AG04449 (cell line): ENCODE measurements around the gene ASL.

Source experiments
- CTCF ChIA-PET: fragments of 350-600 bp; formaldehyde crosslinking; extraction: SDS; loops from one replicate; lab custom pipeline; 2021; ENCODE audit warnings: antibody characterized with exemption; lab: Yijun Ruan, JAX
- POLR2A ChIA-PET: fragments of 400-600, 350-600 bp; formaldehyde crosslinking; extraction: SDS; loops from one replicate; lab custom pipeline; 2020; ENCODE audit warnings: antibody characterized with exemption, inconsistent platforms; lab: Yijun Ruan, JAX
- DNase-seq: peaks from one replicate; pipeline ENCODE4 v3.0.0-alpha.2; 2010; ENCODE audit warnings: low read depth, low spot score
- H3K4me3 ChIP-seq: 2 replicates; pipeline ENCODE4 v1.5.1; 2011; ENCODE audit warnings: low read depth, mild to moderate bottlenecking, control low read depth, low read length
- TF ChIP-seq, protein P1 (sequence below): IDR thresholded peaks from one replicate; pipeline ENCODE4 v1.5.1; 2011; ENCODE audit warnings: mild to moderate bottlenecking, moderate library complexity, low read length, control low read depth, inconsistent platforms; ENCODE audit not compliant: insufficient read depth; ENCODE audit errors: missing control alignments

Gene ASL

DNA sequence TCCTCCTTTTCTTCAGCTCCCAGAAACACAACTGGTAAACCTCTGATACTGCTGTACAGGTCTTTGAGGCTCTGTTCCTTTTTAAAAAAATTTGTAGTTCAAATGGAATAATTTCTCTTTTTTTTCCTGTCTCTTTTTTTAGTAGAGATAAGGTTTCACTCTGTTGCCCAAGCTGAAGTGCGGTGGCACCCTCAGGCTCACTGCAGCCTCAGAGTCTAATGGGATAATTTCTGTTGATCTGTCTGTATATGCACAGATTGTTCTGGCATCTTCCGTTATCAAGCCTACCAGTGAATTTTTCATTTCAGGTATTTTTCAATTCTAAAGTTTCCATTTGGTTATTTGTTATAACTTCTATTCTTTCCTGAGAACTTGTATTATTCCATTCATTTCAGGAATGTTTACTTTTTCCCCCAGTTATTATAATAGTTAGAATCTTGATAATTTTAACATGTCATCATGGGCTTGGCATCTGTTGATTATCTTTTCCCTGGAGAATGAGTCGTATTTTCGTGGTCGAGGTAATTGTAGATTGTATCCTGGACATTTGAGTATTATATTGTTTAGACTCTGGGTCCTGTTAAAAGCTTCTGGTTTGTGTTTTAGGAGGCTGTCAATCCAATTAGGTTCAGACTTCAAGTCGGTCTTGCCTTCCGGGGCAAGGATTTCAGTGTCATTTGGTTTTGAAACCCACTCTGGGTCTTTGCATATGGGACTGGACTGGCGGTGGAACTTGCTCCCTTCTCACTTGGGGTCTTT lies 63.6 kb downstream of the ASL start:
- H3K4me3 ChIP-seq, result no peak overlapping the region
- TF ChIP-seq, protein P1, sequence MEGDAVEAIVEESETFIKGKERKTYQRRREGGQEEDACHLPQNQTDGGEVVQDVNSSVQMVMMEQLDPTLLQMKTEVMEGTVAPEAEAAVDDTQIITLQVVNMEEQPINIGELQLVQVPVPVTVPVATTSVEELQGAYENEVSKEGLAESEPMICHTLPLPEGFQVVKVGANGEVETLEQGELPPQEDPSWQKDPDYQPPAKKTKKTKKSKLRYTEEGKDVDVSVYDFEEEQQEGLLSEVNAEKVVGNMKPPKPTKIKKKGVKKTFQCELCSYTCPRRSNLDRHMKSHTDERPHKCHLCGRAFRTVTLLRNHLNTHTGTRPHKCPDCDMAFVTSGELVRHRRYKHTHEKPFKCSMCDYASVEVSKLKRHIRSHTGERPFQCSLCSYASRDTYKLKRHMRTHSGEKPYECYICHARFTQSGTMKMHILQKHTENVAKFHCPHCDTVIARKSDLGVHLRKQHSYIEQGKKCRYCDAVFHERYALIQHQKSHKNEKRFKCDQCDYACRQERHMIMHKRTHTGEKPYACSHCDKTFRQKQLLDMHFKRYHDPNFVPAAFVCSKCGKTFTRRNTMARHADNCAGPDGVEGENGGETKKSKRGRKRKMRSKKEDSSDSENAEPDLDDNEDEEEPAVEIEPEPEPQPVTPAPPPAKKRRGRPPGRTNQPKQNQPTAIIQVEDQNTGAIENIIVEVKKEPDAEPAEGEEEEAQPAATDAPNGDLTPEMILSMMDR, result no peak
- no peak for DNase-seq
- POLR2A ChIA-PET, result interaction anchor here (0.6 to 0.8 kb wide), 3 partner anchors 28 to 66 kb away, joined by 3 read pairs; partner anchors contain the start of gene TPST1
- CTCF ChIA-PET, result interaction anchor here (1.5 to 4.4 kb wide), 2 partner anchors 108 to 274 kb away, joined by 5 to 19 read pairs; no protein-coding TSS in a partner anchor

DNA sequence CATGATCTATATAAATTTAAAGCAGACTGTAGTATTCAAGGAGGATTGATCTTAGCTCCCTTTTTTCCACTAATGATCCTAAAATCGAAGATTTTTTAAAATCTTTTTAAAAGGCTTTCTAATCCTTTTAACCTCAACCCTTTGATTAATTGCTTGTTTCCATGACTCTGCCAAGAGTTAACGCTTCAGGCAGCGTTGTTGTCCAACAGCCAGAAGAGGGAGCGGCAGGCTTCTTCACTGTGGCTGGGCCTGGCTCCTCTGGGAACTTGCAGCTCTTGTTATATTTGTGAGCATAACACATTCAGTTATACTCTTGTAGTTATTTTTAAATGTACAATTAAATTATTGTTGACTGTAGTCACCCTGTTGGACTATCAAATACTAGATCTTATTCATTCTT lies 65.3 kb downstream of the ASL start:
- POLR2A ChIA-PET, result interaction anchor here (1.7 kb wide), 1 partner anchor 353 kb away, joined by 5 read pairs; no protein-coding TSS in a partner anchor
- CTCF ChIA-PET, result interaction anchor here (0.7 to 4.4 kb wide), 28 partner anchors 8 to 382 kb away, joined by 3 to 19 read pairs (median 4); no protein-coding TSS in a partner anchor
- TF ChIP-seq, protein P1, result peak; percentile 74
- no peak for DNase-seq
- H3K4me3 ChIP-seq, result no peak overlapping the region

DNA sequence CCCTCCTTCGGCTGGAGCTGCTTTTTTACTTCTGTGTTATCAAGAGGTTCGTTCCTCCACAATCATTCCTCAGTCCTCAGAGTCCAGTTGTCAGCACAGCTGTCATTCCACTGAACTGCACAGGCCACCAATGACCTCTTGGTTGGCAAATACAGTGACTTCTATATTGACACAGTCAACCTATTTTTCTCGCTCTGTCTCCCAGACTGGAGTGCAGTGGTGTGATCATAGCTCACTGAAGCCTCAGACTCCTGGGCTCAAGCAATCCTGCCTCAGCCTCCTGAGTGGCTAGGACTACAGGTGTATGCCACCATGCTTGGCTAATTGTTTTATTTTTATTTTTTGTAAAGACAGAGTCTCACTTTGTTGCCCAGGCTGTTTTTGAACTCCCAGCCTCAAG lies 66.7 kb downstream of the ASL start:
- DNase-seq, result no peak
- ChIA-PET POLR2A (no interaction called here), CTCF (interaction anchor here (1.3 to 1.5 kb wide), 2 partner anchors 110 to 268 kb away, joined by 3 read pairs; no protein-coding TSS in a partner anchor)
- no peak overlapping the region for H3K4me3 ChIP-seq
- TF ChIP-seq, protein P1, result no peak

DNA sequence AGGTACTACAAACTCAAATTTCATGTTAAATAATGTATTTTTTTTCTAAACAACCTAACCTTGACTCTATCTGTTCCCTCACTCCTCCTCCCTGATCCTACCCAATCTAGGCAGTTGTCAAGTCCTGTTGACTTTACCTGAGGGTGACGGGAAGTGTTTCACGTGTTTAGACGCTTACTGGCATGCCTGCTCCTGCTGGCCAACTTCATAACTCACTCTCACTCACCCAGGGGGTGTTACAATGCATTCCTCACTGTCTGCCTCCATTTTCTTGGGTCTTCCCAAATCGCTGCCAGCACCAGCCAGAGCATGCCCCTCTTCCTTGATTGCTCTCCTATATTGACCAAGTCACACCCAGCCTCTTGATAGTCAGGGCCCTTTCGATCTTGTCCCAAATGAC lies 67.4 kb downstream of the ASL start:
- DNase-seq, result no peak
- TF ChIP-seq, protein P1, result no peak
- no peak overlapping the region for H3K4me3 ChIP-seq
- ChIA-PET CTCF (no interaction called here), POLR2A (no interaction called here)
